GM19372 (cell line): ENCODE data around the gene PCCA.
A peak's percentile ranks its signal among the peaks of the same experiment; 100 is the strongest.

ENCODE experiments used
- ATAC-seq: cut with Tn5 transposase; IDR thresholded peaks from one replicate; pipeline ENCODE4 v1.9.1; 2021; ENCODE audit warnings: mild to moderate bottlenecking, low read depth, moderate library complexity; ENCODE audit not compliant: unreplicated experiment

Gene PCCA

DNA sequence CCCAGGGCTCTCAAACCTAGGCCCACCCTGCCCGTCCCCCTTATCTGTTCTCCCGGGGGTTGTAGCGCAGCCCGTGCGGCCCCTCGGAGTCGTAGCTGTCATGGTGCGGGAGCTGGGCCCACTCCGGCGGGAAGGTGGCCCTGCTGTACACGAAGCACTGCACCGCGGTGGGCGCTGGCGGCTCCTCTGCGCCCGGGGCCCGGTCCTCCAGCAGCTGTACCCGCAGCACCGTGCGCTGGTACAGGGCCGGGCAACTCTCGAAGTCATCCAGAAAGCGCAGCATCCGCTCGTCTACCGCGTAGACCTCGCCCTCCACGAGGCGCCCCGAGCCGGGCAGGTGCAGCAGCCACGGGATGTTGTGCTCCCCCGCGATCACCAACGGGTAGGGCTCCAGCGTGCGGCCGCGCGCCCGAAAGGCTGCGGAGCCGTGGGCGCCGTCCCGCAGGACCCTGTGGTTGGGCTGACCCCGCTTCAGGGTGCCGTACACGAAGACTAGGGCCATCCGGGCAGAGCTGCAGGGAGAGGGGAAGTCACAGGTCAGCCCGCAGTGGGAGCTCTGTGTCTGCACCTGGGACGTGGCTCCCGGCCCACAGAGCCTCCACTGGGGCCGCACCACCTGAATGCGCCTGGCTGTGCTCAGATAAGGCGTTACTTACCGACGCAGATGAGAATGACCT is 443.3 kb downstream of the PCCA start:
- ATAC-seq = no peak

DNA sequence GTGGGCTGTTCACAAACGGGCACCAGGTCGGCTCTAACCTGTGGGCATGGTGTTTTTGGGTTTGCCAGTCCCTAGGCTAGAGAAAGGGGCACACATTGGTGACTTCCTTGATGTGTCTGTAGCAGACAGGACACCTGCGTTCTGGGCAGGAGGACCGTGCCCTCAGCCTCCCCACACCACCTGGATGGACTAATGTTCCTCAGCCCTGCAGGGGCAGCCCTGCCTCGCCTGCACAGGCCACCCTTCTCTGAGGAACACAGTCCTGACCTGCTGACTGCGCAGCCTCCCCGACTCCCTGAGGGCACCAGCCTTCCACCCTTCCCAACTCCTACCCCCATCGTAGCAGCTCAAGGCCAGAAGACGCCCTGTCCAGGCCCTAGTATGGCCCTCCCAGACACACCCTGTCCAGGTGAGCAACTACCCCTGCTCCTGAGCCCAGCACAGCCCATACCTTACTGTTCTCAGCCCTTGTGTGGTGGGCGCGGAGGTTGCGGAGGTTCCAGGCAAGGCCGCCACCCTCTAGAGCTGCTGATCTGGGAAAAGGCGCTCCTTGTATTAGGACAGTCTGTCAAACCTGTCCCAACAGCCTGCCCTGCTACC is 444.0 kb downstream of the PCCA start:
- ATAC-seq = no peak

DNA sequence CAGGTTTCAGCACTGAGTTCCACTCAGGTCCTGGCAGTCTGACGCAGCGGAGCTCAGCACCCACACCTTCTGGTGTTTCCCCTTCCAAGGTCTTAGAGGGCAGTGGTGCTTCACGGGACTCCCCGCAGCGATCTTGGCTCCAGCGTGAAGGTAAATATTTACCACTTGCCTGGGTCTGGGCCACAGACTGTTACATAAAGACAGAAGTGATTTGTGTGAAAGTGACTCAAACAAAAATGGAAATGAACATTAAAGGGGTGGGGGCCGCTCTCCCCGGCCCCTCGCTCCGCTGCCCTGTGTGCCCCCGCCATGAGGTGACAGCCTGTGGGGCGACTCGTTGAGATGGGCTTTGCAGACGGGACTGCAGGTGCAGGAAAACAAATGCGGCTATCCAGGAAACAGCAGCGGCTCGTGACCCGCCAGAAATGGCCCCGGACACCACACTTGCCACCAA is 444.7 kb downstream of the PCCA start:
- no peak for ATAC-seq

DNA sequence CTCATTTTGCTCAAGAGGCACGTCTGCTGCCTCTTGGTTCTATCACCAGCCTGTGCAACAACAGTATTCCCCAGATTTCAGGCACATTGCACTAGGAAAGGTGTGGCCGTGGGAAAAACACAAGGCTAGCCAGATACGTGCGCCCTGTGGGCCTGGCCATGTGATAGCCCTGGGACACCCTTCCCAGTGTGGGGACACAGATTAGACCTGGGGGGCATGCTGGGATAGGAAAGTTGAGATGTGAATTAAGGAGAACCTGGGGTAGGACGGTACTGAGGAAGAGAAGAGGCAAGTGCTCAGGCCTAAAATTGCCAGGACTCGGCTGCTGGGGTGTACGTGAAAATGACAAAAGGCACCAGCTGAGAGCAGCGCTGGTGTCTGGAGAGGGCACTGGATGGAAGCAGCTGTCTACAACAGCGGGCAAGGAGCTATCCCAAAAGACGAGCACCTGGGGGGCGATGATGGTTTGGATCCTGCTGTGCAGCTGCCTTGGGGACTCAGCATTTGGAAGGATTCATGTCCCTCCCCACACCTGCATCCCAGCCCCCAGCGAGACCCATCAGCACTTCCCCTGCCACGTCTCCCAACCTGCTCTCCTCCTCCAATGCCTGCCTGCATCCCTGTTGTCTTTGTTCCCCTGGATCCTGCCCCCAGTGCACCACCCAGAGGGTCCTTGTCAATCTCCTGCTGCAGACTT is 445.4 kb downstream of the PCCA start:
- ATAC-seq = no peak

DNA sequence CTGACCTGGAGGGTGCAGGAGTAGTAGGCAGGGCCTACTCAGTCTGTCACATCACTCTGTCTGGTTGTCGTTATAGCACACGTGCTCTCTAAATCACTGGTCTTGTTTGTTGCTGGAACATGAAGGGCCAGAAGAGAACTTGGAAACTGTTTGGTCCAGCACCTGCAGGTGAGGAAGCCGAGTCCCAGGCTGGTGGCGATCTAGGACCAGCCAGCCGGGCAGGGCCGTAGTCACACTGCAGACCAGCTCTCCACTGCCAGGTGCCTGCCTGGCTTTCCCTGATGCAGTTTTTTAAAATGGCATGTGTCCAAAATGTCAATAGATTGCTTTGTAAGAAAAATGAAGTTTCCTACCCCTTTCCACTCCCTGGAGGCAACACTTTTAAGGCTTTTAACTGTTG is 446.0 kb downstream of the PCCA start:
- ATAC-seq = no peak

DNA sequence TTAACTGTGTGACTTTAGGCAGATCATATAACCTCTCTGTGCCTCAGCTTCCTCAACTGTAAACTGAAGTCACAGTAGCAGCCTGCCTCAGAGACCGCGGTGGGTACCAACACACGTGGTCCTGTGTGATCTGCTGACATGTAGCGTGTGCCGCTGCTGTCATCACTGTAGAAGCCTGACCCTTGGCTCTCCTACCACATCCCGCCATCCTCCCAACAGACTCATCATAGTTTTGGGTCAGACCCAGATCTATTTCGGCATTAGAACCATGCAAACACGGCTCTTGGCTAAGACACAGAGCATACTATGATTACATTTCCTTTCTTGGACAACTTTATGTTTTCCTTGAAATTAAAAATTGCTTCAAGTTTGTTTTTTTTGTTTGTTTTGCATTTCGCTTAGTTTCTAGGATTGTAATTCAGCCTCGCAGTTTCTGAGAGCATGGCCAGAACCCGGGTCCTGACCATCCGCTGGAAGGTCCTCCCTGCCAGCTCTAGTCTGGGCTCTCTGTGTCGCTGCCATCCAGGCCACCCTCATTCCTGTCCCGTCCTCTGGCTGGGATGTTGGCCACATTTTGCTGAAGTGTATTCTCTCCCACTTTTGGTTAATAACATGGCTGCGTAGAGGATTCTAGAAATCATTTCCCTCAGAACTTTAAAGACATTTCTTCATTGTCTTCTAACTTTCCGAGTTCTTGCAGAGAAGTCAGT is 446.7 kb downstream of the PCCA start:
- no peak for ATAC-seq

DNA sequence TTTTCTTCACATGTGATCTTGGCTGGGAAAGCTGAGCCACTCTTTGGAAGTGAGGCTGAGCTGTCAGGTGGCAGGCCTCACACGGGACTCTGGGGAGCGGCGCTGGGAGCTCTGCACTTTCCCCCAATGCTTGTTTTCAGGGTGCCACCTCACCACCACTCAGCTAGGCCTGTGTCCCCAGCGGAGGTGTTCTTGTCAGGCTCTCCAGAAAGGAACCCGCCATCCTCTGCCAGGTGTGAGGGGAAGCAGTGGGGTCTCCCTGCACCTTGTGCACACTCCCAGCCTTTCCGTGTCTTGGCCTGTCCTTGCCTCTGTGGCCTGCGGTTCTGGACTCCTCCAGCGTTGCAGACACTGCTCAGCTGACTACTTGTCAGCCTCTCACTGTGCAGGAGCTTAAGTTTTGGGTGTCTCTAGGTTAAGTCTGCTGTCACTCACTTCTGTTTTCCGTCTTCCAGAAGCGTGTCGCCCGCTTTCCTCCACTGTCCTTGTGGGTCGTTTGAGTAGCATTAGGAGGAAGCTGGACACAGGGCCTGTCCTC is 447.8 kb downstream of the PCCA start:
- no peak for ATAC-seq

DNA sequence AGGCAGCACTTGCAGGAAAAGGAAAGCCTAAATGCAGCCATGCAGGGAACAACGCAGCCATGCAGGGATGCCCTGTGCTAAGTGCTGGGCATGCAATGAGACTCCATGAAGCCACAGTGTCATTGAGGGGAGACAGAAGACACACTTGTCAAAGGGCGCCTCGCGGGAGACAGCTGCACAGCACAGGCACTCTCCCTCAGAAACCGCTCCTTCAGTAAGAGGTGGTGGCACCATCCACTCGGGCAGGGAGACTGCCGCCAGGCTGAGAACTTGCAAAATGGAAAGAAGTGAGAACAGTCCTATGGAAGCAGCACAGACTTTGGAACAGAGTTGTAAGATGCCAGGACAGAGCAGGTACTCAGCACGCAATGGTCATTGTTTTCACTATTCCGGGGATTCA is 448.6 kb downstream of the PCCA start:
- ATAC-seq = no peak

DNA sequence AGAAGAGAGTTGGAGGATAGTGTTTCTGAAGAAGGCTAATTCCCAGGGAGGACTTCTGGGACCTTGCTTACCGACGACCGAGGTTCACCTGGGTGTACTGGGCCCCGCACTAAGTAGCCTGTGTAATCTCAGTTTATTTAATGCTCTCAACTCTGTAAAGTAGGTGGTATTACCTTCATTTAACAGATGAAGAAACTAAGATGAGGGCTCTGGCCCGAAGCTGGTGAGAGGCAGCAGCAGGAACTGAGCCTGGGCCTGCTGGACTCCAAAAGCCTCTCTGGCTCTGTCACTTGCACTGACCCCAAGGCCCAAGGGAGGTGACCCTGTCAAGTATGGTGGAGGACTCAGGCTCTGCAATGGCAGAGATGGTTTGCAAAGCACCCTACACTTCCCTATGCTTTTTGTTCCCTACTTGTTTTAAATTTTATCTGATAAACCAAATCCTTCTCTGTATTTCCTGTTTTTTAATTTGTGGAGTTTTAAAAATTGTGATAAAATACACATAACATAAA is 449.1 kb downstream of the PCCA start:
- ATAC-seq = no peak

DNA sequence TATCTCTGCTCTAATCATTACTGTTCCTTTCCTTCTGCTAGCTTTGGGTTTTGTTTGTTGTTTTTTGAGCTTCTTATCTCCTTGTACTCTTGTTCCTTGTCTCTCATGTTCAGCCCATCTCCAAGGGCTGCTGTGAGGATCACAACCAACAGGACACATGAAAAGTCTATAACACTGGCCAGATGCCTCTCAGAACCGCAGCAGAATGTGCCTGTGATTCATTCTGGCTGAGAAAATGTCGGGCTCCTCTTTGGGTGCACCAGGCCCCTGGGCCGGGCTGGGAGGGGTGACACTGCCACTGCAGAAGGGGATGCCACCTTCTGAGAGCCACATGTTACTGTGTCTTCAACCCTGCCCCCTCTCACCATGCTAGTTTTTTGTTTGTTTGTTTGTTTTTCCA is 451.7 kb downstream of the PCCA start:
- ATAC-seq = no peak

DNA sequence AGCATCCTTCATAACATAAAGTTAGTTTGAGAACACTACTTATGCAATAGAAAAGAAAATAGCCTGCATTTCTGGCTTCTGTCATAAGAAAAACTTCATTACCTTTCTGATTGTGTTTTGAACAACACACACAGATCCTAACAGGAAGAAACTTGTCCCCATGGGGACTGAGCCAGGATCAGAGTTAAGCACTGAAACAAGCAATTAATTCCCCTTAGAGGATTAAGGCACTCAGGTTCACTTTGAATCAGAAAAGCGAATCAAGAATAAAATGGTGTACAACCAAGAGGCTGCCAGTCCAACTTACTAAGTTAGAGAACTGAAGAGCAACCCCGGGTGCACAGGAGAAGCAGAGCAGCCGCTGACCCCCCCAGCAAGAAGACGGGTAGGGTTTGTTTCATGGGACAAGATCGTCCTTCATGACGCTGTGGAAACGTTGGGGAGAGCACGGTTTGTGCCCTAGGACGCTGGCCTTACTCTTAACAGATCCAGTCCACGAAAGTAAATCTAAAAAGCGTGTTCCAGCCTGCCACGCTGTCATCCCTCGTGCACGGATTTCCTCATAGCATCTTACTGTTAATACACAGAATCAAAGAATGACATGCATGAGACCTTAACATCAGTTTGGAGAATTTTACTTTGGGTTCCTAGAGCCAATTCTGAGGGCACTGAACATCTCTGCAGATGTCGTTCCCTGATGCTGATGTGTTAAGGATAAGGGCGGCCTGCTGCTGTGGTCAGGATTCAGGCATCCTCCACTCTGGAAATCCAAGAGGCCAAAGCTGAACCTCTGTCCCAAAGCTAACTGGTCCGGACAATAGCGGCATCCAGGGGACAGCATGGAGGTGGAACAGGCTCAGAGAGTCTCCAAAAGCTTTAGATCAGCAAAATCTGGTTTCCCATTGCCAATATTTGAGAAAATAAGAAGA is 453.3 kb downstream of the PCCA start:
- ATAC-seq = no peak

DNA sequence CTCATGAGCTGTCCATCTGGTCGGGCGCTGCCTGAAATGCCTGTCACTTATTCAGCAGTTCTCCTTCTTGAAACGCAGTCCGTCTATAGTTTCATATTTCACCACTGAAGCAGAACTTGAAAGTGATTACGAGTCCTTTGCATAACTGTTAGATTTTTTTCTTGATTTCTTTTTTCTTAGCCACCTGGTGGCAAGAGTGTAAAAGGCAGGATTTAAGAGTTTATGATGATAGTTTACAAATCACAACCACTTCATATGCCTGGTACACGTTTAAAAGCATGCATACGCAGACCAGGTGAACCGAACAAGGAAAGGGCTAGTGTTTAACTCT is 453.9 kb downstream of the PCCA start:
- peak; percentile 98 for ATAC-seq

DNA sequence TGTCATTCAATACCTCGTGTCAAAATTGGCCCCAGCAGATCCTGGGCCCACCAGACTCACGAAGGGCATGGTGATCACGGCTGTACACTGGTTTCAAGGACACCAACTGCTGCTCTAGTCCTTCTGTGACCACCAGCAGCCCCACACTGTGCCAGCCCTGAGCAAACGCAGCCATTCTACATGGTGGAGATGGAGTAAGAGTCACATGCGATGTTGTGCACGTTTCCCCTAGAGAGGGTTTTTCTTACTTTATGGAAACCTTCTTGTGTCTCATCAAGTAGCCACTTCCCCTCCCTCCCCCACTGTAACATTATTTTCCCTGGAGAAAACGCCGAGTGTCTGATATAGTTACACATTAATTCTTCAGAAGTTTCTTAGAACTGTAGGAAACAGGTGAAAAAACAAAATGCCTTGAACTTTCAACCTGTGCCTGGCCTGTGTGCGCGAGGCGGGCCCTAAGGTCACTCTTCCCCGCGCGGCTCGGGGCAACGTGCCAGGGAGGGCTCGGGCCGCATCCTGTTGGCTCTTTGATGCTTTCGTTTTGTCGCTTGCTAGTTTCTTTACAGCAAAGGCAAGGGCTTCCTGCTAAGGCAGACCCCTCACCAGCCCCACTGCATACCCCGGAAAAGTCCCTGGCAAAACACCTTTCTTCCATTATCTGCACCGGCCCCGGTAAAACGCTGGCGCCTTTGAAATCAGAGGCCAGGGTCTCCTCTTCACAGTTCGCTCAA is 455.1 kb downstream of the PCCA start:
- ATAC-seq = no peak

DNA sequence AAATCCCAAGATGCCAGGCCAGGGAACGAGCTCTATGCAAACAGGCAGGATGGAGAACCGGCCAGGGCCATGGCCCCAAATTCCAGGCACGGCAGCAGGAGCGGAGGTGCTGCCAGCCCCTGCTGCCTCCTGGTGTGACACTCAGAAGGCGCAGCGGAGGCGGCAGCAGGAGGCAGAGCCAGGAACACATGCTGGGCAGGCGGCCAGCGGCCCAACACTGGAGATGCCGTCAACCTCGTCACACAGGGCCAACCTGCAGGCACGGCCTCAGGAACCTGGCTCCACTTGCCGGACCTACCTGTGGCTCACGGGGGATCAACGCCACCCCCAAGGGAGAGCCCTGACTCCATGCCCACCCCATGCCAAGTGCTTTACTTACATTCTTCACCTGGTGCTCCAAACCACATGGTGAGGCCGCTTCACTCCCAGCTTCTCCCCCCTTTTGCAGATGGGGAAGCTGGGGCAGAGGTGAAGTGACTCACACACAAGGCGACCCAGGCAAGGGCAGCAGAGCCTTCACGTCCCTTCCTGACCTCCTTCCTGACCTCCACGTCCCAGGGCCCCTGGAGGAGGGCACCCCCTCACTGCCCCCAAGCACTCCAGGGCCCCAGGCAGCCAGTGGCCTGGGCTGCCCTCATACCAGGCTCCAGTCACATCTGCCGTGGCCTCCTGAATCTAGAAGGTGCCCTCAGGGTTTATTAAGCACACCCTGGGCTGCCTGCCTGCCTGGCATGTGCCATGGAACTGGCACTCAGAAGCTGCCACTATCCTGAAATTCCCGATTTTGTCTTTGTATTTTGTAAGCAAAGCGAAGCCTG is 456.2 kb downstream of the PCCA start:
- no peak for ATAC-seq

DNA sequence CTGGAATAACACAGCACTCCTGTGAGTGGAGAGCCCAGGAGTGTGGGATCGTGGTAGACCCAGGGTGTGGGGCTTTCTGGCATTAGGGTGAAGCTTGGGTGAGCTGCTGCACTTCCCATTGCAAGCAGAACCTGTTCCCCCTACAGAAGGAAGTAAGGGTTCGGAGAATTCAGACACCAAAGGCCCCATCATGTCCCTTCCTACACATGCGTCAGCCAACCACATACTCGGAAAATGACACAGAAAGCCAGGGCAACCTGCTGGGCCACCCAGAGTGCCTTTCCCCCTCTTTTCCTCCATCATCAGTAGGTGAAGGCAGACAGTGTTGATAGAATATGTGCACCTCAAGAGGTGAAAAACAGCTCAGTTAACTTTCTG is 456.8 kb downstream of the PCCA start:
- ATAC-seq = no peak

DNA sequence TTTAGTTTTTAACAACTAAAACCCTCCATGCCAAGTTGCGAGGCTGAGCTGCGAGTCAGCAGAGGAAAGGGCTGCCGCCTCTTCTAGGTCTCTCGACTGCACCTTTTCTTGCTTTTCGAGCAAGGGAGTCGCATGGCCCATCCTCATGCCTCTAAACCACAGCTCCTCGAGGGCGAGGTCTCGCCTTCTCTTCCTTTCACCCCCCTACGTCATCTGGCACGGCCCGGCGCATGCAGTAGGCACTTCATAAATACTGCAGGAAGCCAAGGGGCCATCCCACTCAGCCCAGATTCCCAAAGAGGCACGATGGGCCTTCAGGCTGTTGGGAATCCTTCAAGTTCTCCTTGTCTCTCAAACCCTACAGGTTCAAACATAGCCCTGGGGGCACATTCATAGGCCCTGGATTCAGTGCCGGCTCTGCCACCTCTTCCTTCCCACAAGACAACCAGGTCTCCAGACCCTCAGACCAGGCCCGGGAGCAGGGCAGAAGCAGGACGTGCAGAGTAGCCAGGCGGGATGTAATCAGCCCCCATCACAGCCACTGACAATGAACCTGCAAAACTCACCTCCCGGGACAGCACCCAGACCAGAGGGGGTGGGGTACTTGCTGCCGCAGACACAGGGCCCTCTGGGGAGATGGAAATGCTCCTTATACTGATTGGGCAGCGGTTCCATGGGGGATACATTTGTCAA is 458.0 kb downstream of the PCCA start:
- no peak for ATAC-seq

DNA sequence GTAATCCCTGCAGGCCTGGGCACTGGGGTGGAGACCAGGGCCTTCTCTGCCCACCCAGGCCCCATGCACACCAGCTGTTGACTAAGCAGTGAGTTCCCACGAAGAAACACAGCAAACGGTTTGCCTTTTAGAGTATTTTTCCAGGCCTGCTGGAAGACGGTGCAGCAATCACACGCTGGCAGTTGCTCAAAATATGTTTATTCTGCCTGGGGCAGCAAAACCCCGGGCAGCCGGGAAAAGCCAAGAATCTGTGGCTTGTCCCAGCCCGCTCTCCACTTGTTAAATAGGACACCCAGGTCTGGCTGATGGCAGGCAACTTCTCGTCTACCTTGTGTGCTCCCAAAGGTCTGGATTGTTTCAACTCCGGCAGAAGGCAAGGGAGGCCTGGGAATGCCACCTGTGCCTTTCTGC is 458.9 kb downstream of the PCCA start:
- no peak for ATAC-seq

DNA sequence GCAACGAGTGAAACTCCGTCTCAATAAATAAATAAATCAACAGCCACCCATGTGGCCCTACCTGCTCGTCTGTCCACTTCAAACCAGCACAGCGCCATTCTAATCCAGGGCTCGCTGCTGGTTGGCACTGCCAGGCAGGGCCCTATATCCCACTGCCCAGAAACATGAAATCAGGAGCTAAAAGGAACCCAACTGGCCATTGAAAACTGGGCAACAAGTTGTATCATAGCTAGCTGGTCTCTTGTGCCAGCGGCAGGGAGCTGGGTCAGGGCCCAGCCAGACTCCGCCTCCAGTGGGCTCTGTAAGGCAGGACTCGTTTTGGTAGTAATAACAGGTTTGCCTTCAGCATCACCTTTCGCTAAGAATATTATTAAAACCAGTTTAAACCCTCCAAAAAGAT is 460.4 kb downstream of the PCCA start:
- no peak for ATAC-seq
